Loucy (cell line): ENCODE data around the gene TIMM22.

Experiments
- H2AFZ ChIP-seq: fragments of 200-600 bp; sonication (generic); 2 replicates; pipeline ENCODE4 v1.6.0; 2016; ENCODE audit warnings: antibody characterized with exemption, mild to moderate bottlenecking, low read length, moderate library complexity
- H3F3A ChIP-seq: fragments of 200-600 bp; 2 replicates; pipeline ENCODE4 v1.6.0; 2016; ENCODE audit warnings: antibody characterized with exemption, low read depth, mild to moderate bottlenecking
- H3K27me3 ChIP-seq: fragments of 200-600 bp; sonication (generic); 2 replicates; pipeline ENCODE4 v1.6.1; 2014; ENCODE audit warnings: low read length, mild to moderate bottlenecking; ENCODE audit not compliant: insufficient read depth, poor library complexity, severe bottlenecking
- H3K36me3 ChIP-seq: fragments of 200-600 bp; sonication (generic); 2 replicates; pipeline ENCODE4 v1.6.1; 2016; ENCODE audit warnings: low read length; ENCODE audit not compliant: insufficient read depth
- H3K4me1 ChIP-seq: fragments of 200-600 bp; sonication (generic); 2 replicates; pipeline ENCODE4 v1.5.1; 2014; ENCODE audit warnings: low read length, mild to moderate bottlenecking; ENCODE audit not compliant: insufficient read depth, poor library complexity, severe bottlenecking
- H3K4me2 ChIP-seq: fragments of 200-600 bp; sonication (generic); 2 replicates; pipeline ENCODE4 v1.6.0; 2014; ENCODE audit warnings: antibody characterized with exemption, low read length, low read depth, mild to moderate bottlenecking; ENCODE audit not compliant: poor library complexity, severe bottlenecking
- H3K4me3 ChIP-seq: fragments of 200-600 bp; sonication (generic); 2 replicates; pipeline ENCODE4 v1.5.1; 2014; ENCODE audit warnings: low read length, mild to moderate bottlenecking, mixed read lengths; ENCODE audit not compliant: poor library complexity, severe bottlenecking
- H3K79me2 ChIP-seq: fragments of 200-600 bp; sonication (generic); 2 replicates; pipeline ENCODE4 v1.6.1; 2014; ENCODE audit warnings: low read length; ENCODE audit not compliant: insufficient read depth
- H3K9ac ChIP-seq: fragments of 200-600 bp; sonication (generic); 2 replicates; pipeline ENCODE4 v1.6.0; 2014; ENCODE audit warnings: mild to moderate bottlenecking, low read depth, low read length, moderate library complexity; ENCODE audit not compliant: poor library complexity, severe bottlenecking
- H3K9me2 ChIP-seq: fragments of 200-600 bp; sonication (generic); replicated peaks from 2 replicates; pipeline ENCODE4 v1.6.1; 2016; ENCODE audit warnings: low read depth, low read length, mixed read lengths
- H3K9me3 ChIP-seq: fragments of 200-600 bp; sonication (generic); 2 replicates; pipeline ENCODE4 v1.6.1; 2014; ENCODE audit warnings: mild to moderate bottlenecking, antibody characterized with exemption, low read length, low read depth; ENCODE audit not compliant: insufficient read depth
- H4K20me1 ChIP-seq: fragments of 200-600 bp; sonication (generic); 2 replicates; pipeline ENCODE4 v1.6.0; 2014; ENCODE audit warnings: antibody characterized with exemption, low read length, mild to moderate bottlenecking; ENCODE audit not compliant: insufficient read depth, poor library complexity, severe bottlenecking
- CTCF ChIP-seq: fragments of 200-600 bp; sonication (generic); conservative IDR thresholded peaks from 2 replicates; pipeline ENCODE4 v1.5.1; 2014; ENCODE audit warnings: mild to moderate bottlenecking, antibody characterized with exemption, low read length
- EZH2phosphoT487 ChIP-seq: fragments of 200-600 bp; IDR thresholded peaks from 2 replicates; pipeline ENCODE4 v1.6.1; 2018; ENCODE audit warnings: antibody characterized with exemption, mild to moderate bottlenecking, moderate library complexity, borderline replicate concordance

The TIMM22 gene

GRCh38 chr17:1032391-1032790 lies 35.5 kb downstream of the TIMM22 start:
- Histone ChIP-seq H3K4me1 (no peaks in the 10 kb centered on the region), H3K79me2 (no peaks in the 10 kb centered on the region), H3K36me3 (no peaks in the 10 kb centered on the region), H3K9ac (no peak overlapping the region), H2AFZ (no peak overlapping the region), H3K9me2 (no peaks in the 10 kb centered on the region), H3F3A (no peaks in the 10 kb centered on the region), H3K4me2 (no peak overlapping the region), H3K9me3 (no peaks in the 10 kb centered on the region), H3K27me3 (no peaks in the 10 kb centered on the region), H3K4me3 (no peak overlapping the region), H4K20me1 (peaks cover 2% of the 10 kb centered on the region)
- TF ChIP-seq CTCF (no peak), EZH2phosphoT487 (no peak)

- Histone ChIP-seq H3F3A (no peaks in the 10 kb centered on the region), H3K79me2 (no peaks in the 10 kb centered on the region), H3K4me1 (no peaks in the 10 kb centered on the region), H3K9me2 (no peaks in the 10 kb centered on the region), H3K4me2 (no peak overlapping the region), H3K9ac (no peak overlapping the region), H3K9me3 (no peaks in the 10 kb centered on the region), H3K27me3 (no peaks in the 10 kb centered on the region), H4K20me1 (peaks cover 2% of the 10 kb centered on the region), H3K36me3 (no peaks in the 10 kb centered on the region), H3K4me3 (no peak overlapping the region), H2AFZ (no peak overlapping the region)
- TF ChIP-seq EZH2phosphoT487 = no peak
- no peak for TF ChIP-seq CTCF
These were observed 36.6 kb downstream of the TIMM22 start for GRCh38 chr17:1033503-1033902.

GRCh38 chr17:1034652-1035210 lies 37.8 kb downstream of the TIMM22 start:
- Histone ChIP-seq H2AFZ (no peak overlapping the region), H3K4me2 (no peak overlapping the region), H3K36me3 (no peaks in the 10 kb centered on the region), H3K27me3 (no peaks in the 10 kb centered on the region), H3K9ac (no peak overlapping the region), H3K79me2 (no peaks in the 10 kb centered on the region), H3K4me1 (peaks cover 6% of the 10 kb centered on the region), H3F3A (no peaks in the 10 kb centered on the region), H3K9me3 (no peaks in the 10 kb centered on the region), H3K9me2 (no peaks in the 10 kb centered on the region), H4K20me1 (peaks cover 2% of the 10 kb centered on the region), H3K4me3 (no peak overlapping the region)
- no peak for TF ChIP-seq EZH2phosphoT487
- no peak for TF ChIP-seq CTCF
